A673 (cell line): ENCODE results near the gene CCL7. TPM values are rescaled to one million over a fixed set of nuclear protein-coding genes. Genes with fewer than 3 reads are reported as not detected.

Experiments used
- BruUV-seq: library from RNA; stranded (reverse); fragments of 400-500 nt; replicated peaks from 2 replicates; lab custom pipeline; 2021; lab: Mats Ljungman, UMichigan
- CTCF ChIA-PET: fragments of 300-600 bp; sonication (Branson Sonifier 250); formaldehyde crosslinking; loops from one replicate; lab custom pipeline; 2022; ENCODE audit warnings: antibody characterized with exemption; lab: Charles Lee
- POLR2A ChIA-PET: fragments of 300-600 bp; sonication (Branson Sonifier 250); formaldehyde crosslinking; loops from one replicate; lab custom pipeline; 2022; ENCODE audit warnings: antibody characterized with exemption; ENCODE audit not compliant: low non-redundant PET; lab: Charles Lee
- DNase-seq: peaks from one replicate; pipeline ENCODE4 v3.0.0-alpha.2; 2015; ENCODE audit warnings: low spot score
- H3K27ac ChIP-seq: fragments of 200-600 bp; sonication (generic); 2 replicates; pipeline ENCODE4 v1.5.1; 2016; ENCODE audit warnings: mixed run types, low read depth, mild to moderate bottlenecking, mixed read lengths, antibody characterized with exemption, low read length; ENCODE audit not compliant: poor library complexity, severe bottlenecking
- H3K27me3 ChIP-seq: fragments of 200-600 bp; sonication (generic); replicated peaks from 2 replicates; pipeline ENCODE4 v1.6.1; 2017; ENCODE audit warnings: mixed run types, low read depth, mild to moderate bottlenecking, mixed read lengths, antibody characterized with exemption, low read length; ENCODE audit not compliant: insufficient read depth, poor library complexity
- H3K36me3 ChIP-seq: fragments of 200-600 bp; sonication (generic); 2 replicates; pipeline ENCODE4 v1.6.1; 2016; ENCODE audit warnings: mixed run types, mild to moderate bottlenecking, mixed read lengths, antibody characterized with exemption, low read length; ENCODE audit not compliant: insufficient read depth, poor library complexity, severe bottlenecking
- H3K4me1 ChIP-seq: fragments of 200-600 bp; sonication (generic); 2 replicates; pipeline ENCODE4 v1.6.1; 2017; ENCODE audit warnings: mixed run types, mild to moderate bottlenecking, mixed read lengths, antibody characterized with exemption, low read length; ENCODE audit not compliant: insufficient read depth, poor library complexity, severe bottlenecking
- H3K4me3 ChIP-seq: fragments of 200-600 bp; sonication (generic); 2 replicates; pipeline ENCODE4 v1.5.1; 2016; ENCODE audit warnings: low read depth, mixed run types, mild to moderate bottlenecking, mixed read lengths, low read length; ENCODE audit not compliant: poor library complexity, severe bottlenecking
- H3K9me3 ChIP-seq: fragments of 200-600 bp; sonication (generic); 2 replicates; pipeline ENCODE4 v1.6.1; 2016; ENCODE audit warnings: mixed run types, low read depth, mild to moderate bottlenecking, mixed read lengths, antibody characterized with exemption, low read length; ENCODE audit not compliant: poor library complexity, severe bottlenecking
- EZH2 ChIP-seq: fragments of 200-600 bp; sonication (generic); IDR thresholded peaks from 2 replicates; pipeline ENCODE4 v1.6.1; 2017; ENCODE audit warnings: borderline replicate concordance, low read depth, mild to moderate bottlenecking, mixed read lengths, antibody characterized with exemption, low read length; ENCODE audit not compliant: poor library complexity, severe bottlenecking
- intact Hi-C: fragments of 100-400 bp; cut with micrococcal nuclease; formaldehyde crosslinking; loops from one replicate; pipeline ENCODE4 v1.10.0; 2022; ENCODE audit not compliant: unreplicated experiment
- total RNA-seq: library from RNA; stranded (reverse); gene quantifications from 2 replicates; pipeline ENCODE4 v1.2.3, GENCODE V29; 2021
- TF ChIP-seq, protein P1 (sequence below): fragments of 300-800, 200-600 bp; sonication (generic); conservative IDR thresholded peaks from 2 replicates; pipeline ENCODE4 v1.5.1; 2017; ENCODE audit warnings: low read depth, mild to moderate bottlenecking, antibody characterized with exemption, low read length, moderate library complexity, mixed read lengths

CCL7 gene
- total RNA-seq, 1 experiment from 2014 or later: not detected

DNA sequence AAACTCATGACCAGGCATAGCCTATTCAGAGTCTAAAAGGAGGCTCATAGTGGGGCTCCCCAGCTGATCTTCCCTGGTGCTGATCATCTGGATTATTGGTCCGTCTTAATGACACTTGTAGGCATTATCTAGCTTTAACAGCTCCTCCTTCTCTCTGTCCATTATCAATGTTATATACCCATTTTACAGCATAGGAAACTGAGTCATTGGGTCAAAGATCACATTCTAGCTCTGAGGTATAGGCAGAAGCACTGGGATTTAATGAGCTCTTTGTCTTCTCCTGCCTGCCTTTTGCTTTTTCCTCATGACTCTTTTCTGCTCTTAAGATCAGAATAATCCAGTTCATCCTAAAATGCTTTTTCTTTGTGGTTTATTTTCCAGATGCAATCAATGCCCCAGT lies 14.2 kb upstream of the CCL7 start:
- no TSS peak for BruUV-seq
- no peaks in the 10 kb centered on the region for H3K27me3 ChIP-seq
- no peak for DNase-seq
- no peaks in the 10 kb centered on the region for H3K36me3 ChIP-seq
- ChIA-PET POLR2A (no interaction called here), CTCF (no interaction called here)
- intact Hi-C loops: no loop called here
- no peaks in the 10 kb centered on the region for H3K9me3 ChIP-seq
- TF ChIP-seq, protein P1, sequence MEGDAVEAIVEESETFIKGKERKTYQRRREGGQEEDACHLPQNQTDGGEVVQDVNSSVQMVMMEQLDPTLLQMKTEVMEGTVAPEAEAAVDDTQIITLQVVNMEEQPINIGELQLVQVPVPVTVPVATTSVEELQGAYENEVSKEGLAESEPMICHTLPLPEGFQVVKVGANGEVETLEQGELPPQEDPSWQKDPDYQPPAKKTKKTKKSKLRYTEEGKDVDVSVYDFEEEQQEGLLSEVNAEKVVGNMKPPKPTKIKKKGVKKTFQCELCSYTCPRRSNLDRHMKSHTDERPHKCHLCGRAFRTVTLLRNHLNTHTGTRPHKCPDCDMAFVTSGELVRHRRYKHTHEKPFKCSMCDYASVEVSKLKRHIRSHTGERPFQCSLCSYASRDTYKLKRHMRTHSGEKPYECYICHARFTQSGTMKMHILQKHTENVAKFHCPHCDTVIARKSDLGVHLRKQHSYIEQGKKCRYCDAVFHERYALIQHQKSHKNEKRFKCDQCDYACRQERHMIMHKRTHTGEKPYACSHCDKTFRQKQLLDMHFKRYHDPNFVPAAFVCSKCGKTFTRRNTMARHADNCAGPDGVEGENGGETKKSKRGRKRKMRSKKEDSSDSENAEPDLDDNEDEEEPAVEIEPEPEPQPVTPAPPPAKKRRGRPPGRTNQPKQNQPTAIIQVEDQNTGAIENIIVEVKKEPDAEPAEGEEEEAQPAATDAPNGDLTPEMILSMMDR: no peak
- no peak for TF ChIP-seq EZH2
- H3K27ac ChIP-seq: no peak overlapping the region
- H3K4me1 ChIP-seq: no peaks in the 10 kb centered on the region
- H3K4me3 ChIP-seq: no peak overlapping the region

DNA sequence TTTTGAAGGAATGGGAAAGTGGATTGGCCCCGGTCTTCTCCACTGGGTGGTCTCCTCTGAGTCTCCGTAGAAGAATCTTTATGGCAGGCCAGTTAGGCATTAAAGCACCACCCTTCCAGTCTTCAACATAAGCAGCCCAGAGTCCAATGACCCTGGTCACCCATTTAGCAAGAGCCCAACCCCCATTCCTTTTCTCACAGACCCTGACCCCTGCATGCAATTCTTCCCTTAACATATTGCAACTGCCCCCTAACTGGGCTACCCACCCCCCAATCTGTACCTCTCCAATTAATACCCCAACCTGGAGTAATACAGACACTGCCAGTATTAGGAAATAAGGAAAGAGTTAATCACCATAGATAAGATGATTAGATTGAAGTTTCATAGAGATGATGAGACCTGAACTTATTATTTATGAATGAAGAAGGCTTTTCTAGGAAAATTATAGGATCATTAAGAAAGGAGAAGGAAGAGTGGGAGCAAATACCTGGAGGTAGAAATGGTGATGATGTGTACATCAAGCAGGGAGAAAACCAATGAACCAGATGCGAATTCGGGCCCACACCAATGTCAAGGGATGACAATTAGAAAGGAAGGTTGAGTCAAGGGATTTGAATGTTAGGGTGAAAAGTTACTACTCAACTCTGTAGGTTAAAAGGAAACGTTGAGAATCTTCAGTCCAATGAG lies 12.6 kb upstream of the CCL7 start:
- H3K4me1 ChIP-seq: no peaks in the 10 kb centered on the region
- intact Hi-C loops: no loop called here
- no peaks in the 10 kb centered on the region for H3K27me3 ChIP-seq
- POLR2A ChIA-PET: no interaction called here
- CTCF ChIA-PET: no interaction called here
- no peak for DNase-seq
- TF ChIP-seq, protein P1: no peak
- TF ChIP-seq EZH2: no peak
- H3K4me3 ChIP-seq: no peak overlapping the region
- no peaks in the 10 kb centered on the region for H3K9me3 ChIP-seq
- H3K36me3 ChIP-seq: no peaks in the 10 kb centered on the region
- BruUV-seq: no TSS peak
- no peak overlapping the region for H3K27ac ChIP-seq

DNA sequence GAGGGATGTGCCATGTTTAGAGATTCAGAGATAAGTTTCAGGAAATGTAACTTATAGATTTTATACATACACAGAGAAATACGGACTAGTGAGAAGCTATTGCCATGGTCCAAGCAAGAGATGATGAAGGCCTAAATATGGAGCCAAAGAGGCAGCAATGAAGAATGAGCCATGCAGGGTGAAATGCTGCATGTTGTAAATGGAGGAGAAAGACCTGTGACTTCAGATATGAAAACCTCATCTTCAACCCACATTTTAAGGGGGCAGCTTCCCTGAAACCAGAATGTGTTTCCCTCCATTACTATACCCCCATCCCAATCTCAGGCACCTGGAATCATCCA lies 12.1 kb upstream of the CCL7 start:
- ChIA-PET POLR2A (no interaction called here), CTCF (no interaction called here)
- Histone ChIP-seq H3K4me1 (no peaks in the 10 kb centered on the region), H3K36me3 (no peaks in the 10 kb centered on the region), H3K27ac (no peak overlapping the region), H3K9me3 (no peaks in the 10 kb centered on the region), H3K4me3 (no peak overlapping the region), H3K27me3 (no peaks in the 10 kb centered on the region)
- no peak for TF ChIP-seq EZH2
- TF ChIP-seq, protein P1: no peak
- no TSS peak for BruUV-seq
- intact Hi-C loops: no loop called here
- no peak for DNase-seq
